ENCODE measurements around the gene KLHL25.

DNA sequence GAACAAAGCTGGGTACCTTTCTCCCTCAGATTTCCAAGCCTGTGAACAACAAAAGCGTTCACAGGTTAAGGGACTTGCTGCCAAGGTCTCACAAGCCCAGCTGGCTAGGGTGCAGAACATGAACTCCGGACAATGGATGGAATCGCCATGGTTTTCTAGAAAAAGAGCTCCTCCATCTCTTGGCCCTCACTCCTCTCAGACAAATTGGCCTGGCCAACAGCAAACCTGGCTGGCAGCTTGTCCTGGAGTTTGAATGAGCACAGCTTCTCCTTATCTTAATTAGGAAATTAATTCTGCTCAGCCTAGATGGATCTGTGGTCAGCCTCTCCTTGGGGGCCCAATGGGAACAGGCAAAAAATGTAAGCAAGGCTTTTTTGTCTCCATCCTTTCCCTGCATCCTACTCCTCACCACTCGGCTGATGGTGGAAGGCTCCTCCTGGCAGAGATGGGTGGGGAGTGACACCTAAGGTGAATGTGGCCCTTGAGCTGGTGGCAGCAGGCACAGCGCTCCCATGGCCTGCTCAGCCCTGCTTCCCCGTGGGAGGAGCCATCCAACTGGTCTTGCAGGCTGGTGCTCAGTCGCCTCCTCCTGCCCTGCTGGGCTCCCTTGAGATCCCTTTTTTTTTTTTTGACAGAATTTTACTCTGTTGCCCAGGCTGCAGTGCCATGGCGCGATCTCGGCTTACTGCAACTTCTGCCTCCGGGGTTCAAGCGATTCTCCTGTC is 5.8 kb downstream of the KLHL25 start:
- no peak for TF ChIP-seq EZH2 (IDR thresholded peaks at IDR 0.05)
- TF ChIP-seq POLR2AphosphoS5 (IDR thresholded peaks at IDR 0.05; ENCODE audit: borderline replicate concordance, low read depth, low read length), result no peak
